ENCODE measurements around the gene MAP3K13. TPM values are rescaled to one million over a fixed set of nuclear protein-coding genes. Genes with fewer than 3 reads are reported as not detected.

MAP3K13 gene
- total RNA-seq, 1 experiment from 2014 or later: 10.6 TPM

DNA sequence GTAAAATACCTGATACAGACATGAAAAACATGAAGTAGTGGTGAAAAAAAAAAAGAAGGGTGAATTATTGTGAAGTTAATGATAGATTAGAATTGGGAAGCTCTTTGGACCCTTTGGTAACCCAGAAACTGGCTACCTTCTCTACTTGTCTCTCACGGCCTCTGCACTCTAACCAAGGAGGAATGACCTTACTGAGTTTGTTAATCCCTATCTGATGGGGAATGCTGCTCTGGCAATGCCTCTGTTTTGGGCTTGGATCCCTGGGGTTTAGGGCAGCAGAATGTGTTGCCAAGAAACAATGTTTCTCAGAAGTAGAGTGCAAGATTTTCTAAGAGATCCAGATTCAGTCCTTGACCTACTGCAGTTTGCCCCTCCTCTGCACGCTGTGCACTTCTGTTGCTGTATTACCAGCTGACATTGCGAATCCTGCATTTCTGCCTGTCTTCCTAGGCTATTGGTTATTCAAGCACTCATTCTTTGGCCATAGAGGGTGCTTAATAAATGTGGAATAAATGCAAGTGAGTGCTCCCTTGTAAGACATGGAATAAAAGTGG, 49.2 kb upstream of the MAP3K13 start:
- Histone ChIP-seq H3K79me1 (ENCODE audit: insufficient read depth, low read depth, low read length, poor library complexity, severe bottlenecking) (no peaks in the 10 kb centered on the region), H3K9me3 (ENCODE audit: control insufficient read depth, low read depth, low read length) (no peaks in the 10 kb centered on the region), H3K27me3 (ENCODE audit: insufficient read depth, low read length) (no peaks in the 10 kb centered on the region), H3K79me2 (ENCODE audit: insufficient read depth, low read length) (no peaks in the 10 kb centered on the region), H3K23me2 (ENCODE audit: insufficient read length, low read depth, low read length, poor library complexity, severe bottlenecking) (no peaks in the 10 kb centered on the region), H3K4me2 (ENCODE audit: insufficient read depth, insufficient read length, low read length) (no peak overlapping the region), H2BK15ac (ENCODE audit: low read depth, low read length) (no peak overlapping the region), H3K27ac (ENCODE audit: insufficient read length, low read depth, low read length) (no peak overlapping the region), H3K14ac (ENCODE audit: insufficient read depth, low read length) (no peak overlapping the region), H4K5ac (ENCODE audit: insufficient read length, low read depth, low read length) (no peak overlapping the region), H3K18ac (ENCODE audit: insufficient read length, low read depth, low read length) (no peak overlapping the region), H3K9ac (ENCODE audit: extremely low read depth, insufficient read length, low read length) (no peak overlapping the region), H3K56ac (ENCODE audit: insufficient read length, low read depth, low read length) (no peak overlapping the region), H3T11ph (ENCODE audit: low read length) (no peak overlapping the region), H2BK20ac (ENCODE audit: low read depth, low read length, poor library complexity, severe bottlenecking) (no peak overlapping the region), H2BK12ac (ENCODE audit: insufficient read length, low read depth, low read length) (no peak overlapping the region), H3K4ac (ENCODE audit: low read depth, low read length) (no peak overlapping the region), H4K8ac (replicated peaks; ENCODE audit: insufficient read length, low read depth, low read length) (no peak overlapping the region), H2BK120ac (ENCODE audit: low read depth, low read length, poor library complexity, severe bottlenecking) (no peak overlapping the region), H3K4me1 (ENCODE audit: insufficient read depth, low read length) (no peaks in the 10 kb centered on the region), H2AFZ (ENCODE audit: low read length) (no peak overlapping the region), H3K23ac (ENCODE audit: insufficient read length, low read depth, low read length) (no peak overlapping the region), H2BK5ac (ENCODE audit: insufficient read length, low read length) (no peak overlapping the region), H4K20me1 (ENCODE audit: control insufficient read depth, insufficient read depth, insufficient read length) (no peaks in the 10 kb centered on the region), H2AK5ac (ENCODE audit: insufficient read length, low read length) (no peak overlapping the region), H4K91ac (ENCODE audit: insufficient read length, low read depth, low read length) (no peak overlapping the region)
- TF ChIP-seq, protein P1, sequence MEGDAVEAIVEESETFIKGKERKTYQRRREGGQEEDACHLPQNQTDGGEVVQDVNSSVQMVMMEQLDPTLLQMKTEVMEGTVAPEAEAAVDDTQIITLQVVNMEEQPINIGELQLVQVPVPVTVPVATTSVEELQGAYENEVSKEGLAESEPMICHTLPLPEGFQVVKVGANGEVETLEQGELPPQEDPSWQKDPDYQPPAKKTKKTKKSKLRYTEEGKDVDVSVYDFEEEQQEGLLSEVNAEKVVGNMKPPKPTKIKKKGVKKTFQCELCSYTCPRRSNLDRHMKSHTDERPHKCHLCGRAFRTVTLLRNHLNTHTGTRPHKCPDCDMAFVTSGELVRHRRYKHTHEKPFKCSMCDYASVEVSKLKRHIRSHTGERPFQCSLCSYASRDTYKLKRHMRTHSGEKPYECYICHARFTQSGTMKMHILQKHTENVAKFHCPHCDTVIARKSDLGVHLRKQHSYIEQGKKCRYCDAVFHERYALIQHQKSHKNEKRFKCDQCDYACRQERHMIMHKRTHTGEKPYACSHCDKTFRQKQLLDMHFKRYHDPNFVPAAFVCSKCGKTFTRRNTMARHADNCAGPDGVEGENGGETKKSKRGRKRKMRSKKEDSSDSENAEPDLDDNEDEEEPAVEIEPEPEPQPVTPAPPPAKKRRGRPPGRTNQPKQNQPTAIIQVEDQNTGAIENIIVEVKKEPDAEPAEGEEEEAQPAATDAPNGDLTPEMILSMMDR (conservative IDR thresholded peaks at IDR 0.05): no peak
- no peak overlapping the region for H3K4me3 Mint-ChIP-seq
- no peaks in the 10 kb centered on the region for H3K27me3 Mint-ChIP-seq (ENCODE audit: low read depth)
- peaks cover 14 to 16% of the 10 kb centered on the region in 2 experiments for H3K9me3 Mint-ChIP-seq
- H3K4me1 Mint-ChIP-seq: no peaks in the 10 kb centered on the region
- WGBS (ENCODE audit: extremely low coverage, insufficient read length, low lambda C conversion rate): no CpG with 5 or more reads among the region's 3 CpGs
- DNase-seq: no peak
- peaks cover 7 to 17% (median 8%) of the 10 kb centered on the region in 3 experiments for H3K36me3 Mint-ChIP-seq (ENCODE audit: insufficient read depth in 1 of 3, low read depth in 3 of 3)
- H3K27ac Mint-ChIP-seq: 0 out of 7 replicates have a peak overlapping the region, but pooled peaks of 1 of the 3 experiments have one; percentile 23

Measured in H9 (cell line).